Neural cell (in vitro differentiated cells): Measurements from ENCODE around the gene PACRGL. TPM values are rescaled to one million over a fixed set of nuclear protein-coding genes. Genes with fewer than 3 reads are reported as not detected.

Experiments used
- H2AFZ ChIP-seq: fragments of 200-600, 300-800 bp; sonication (generic), shearing (Covaris generic); 2 replicates; pipeline ENCODE4 v1.6.0; 2014; ENCODE audit warnings: low read depth, mild to moderate bottlenecking, antibody characterized with exemption, low read length, moderate library complexity
- H3F3A ChIP-seq: fragments of 200-600 bp; shearing (Covaris generic); 2 replicates; pipeline ENCODE4 v1.6.1; 2016; ENCODE audit warnings: mild to moderate bottlenecking, moderate library complexity, mixed read lengths, antibody characterized with exemption, low read length; ENCODE audit not compliant: insufficient read depth, poor library complexity, severe bottlenecking
- H3K27ac ChIP-seq: fragments of 200-600, 300-800 bp; sonication (generic), shearing (Covaris generic); 2 replicates; pipeline ENCODE4 v1.5.1; 2014; ENCODE audit warnings: mild to moderate bottlenecking, low read length, moderate library complexity
- H3K27me3 ChIP-seq: fragments of 300-800, 200-600 bp; sonication (generic), shearing (Covaris generic); 2 replicates; pipeline ENCODE4 v1.6.0; 2014; ENCODE audit warnings: mild to moderate bottlenecking, low read depth, low read length, moderate library complexity; ENCODE audit not compliant: insufficient read depth
- H3K36me3 ChIP-seq: fragments of 300-800, 200-600 bp; sonication (generic), shearing (Covaris generic); 2 replicates; pipeline ENCODE4 v1.5.1; 2014; ENCODE audit warnings: mild to moderate bottlenecking, antibody characterized with exemption, low read length, moderate library complexity; ENCODE audit not compliant: insufficient read depth
- H3K4me2 ChIP-seq: fragments of 300-800, 200-600 bp; sonication (generic), shearing (Covaris generic); 2 replicates; pipeline ENCODE4 v1.6.0; 2014; ENCODE audit warnings: mild to moderate bottlenecking, low read length
- H3K4me3 ChIP-seq: fragments of 300-800, 200-600 bp; sonication (generic), shearing (Covaris generic); 2 replicates; pipeline ENCODE4 v1.5.1; 2014; ENCODE audit warnings: mild to moderate bottlenecking, low read length, moderate library complexity
- H3K79me2 ChIP-seq: fragments of 200-600 bp; shearing (Covaris generic); replicated peaks from 2 replicates; pipeline ENCODE4 v1.6.0; 2014; ENCODE audit warnings: mild to moderate bottlenecking, low read length, moderate library complexity; ENCODE audit not compliant: insufficient read depth
- H3K9ac ChIP-seq: fragments of 300-800, 200-600 bp; sonication (generic), shearing (Covaris generic); 2 replicates; pipeline ENCODE4 v1.6.1; 2016; ENCODE audit warnings: mild to moderate bottlenecking, low read length, mixed read lengths
- H3K9me2 ChIP-seq: fragments of 200-600 bp; shearing (Covaris generic); 2 replicates; pipeline ENCODE4 v1.6.1; 2016; ENCODE audit warnings: mild to moderate bottlenecking, low read length, mixed read lengths; ENCODE audit not compliant: insufficient read depth
- H3K9me3 ChIP-seq: fragments of 200-600, 300-800 bp; sonication (generic), shearing (Covaris generic); 2 replicates; pipeline ENCODE4 v1.6.1; 2016; ENCODE audit warnings: mild to moderate bottlenecking, mixed run types, low read length, moderate library complexity, mixed read lengths
- H4K20me1 ChIP-seq: fragments of 200-600 bp; shearing (Covaris generic); 2 replicates; pipeline ENCODE4 v1.6.1; 2016; ENCODE audit warnings: mild to moderate bottlenecking, mixed run types; ENCODE audit not compliant: insufficient read depth
- EP300 ChIP-seq: fragments of 450-650 bp; conservative IDR thresholded peaks from 2 replicates; pipeline ENCODE4 v1.6.1; 2014; ENCODE audit warnings: antibody characterized with exemption, mild to moderate bottlenecking, moderate library complexity; ENCODE audit not compliant: poor library complexity, severe bottlenecking
- EZH2 ChIP-seq: fragments of 200-600, 300-800 bp; shearing (Covaris generic), sonication (generic); IDR thresholded peaks from 2 replicates; pipeline ENCODE4 v1.6.1; 2014; ENCODE audit warnings: antibody characterized with exemption, low read length, borderline replicate concordance, mild to moderate bottlenecking; ENCODE audit not compliant: insufficient read depth, poor library complexity, severe bottlenecking
- MXI1 ChIP-seq: fragments of 450-650 bp; conservative IDR thresholded peaks from 2 replicates; pipeline ENCODE4 v1.6.1; 2014; ENCODE audit warnings: antibody characterized with exemption, mild to moderate bottlenecking; ENCODE audit not compliant: poor library complexity, severe bottlenecking
- POLR2AphosphoS5 ChIP-seq: IDR thresholded peaks from 2 replicates; pipeline ENCODE4 v1.6.1; 2012
- RAD21 ChIP-seq: fragments of 450-650 bp; conservative IDR thresholded peaks from 2 replicates; pipeline ENCODE4 v1.6.1; 2014; ENCODE audit warnings: antibody characterized with exemption, mild to moderate bottlenecking, moderate library complexity
- SMC3 ChIP-seq: fragments of 450-650 bp; conservative IDR thresholded peaks from 2 replicates; pipeline ENCODE4 v1.6.1; 2014; ENCODE audit warnings: antibody characterized with exemption, mild to moderate bottlenecking, moderate library complexity; ENCODE audit not compliant: poor library complexity
- TAF1 ChIP-seq: IDR thresholded peaks from 2 replicates; pipeline ENCODE4 v1.6.1; 2012; ENCODE audit warnings: low read depth
- polyA plus RNA-seq: library from polyadenylated mRNA; depleted of rRNA; stranded (reverse); fragments of >200 nt; gene quantifications from 2 replicates; pipeline ENCODE4 v1.2.3, GENCODE V29; 2014
- TF ChIP-seq, protein P1 (sequence below): fragments of 450-650 bp; IDR thresholded peaks from 2 replicates; pipeline ENCODE4 v1.5.1; 2014; ENCODE audit warnings: antibody characterized with exemption, mild to moderate bottlenecking, moderate library complexity; ENCODE audit not compliant: poor library complexity, severe bottlenecking
- TF ChIP-seq, protein P2 (sequence below): IDR thresholded peaks from 2 replicates; pipeline ENCODE4 v1.6.1; 2012; ENCODE audit warnings: borderline replicate concordance

Gene PACRGL
- polyA plus RNA-seq, 1 donor from 2014 or later, result 41.9 TPM

DNA sequence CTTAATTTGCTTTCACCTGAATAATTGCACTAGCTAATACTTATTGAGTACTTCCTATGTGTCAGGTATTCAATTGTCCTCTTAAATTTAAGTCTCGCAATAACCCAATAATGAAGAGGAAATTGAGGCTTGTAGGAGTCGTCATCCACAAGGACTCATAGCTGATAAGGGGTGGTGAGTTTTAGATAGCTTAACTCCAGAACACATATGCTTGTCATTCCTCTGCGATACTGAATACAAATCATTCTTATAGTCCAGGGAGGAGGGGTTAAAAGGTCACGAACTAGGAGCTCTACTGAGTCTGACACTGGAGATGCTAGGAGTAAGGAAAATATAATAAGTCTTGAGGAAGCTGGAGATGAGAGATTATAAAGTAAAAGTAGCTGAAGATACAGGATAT is 1.4 kb upstream of the PACRGL start:
- no peaks in the 10 kb centered on the region for H3K27me3 ChIP-seq
- no peak overlapping the region for H2AFZ ChIP-seq
- H4K20me1 ChIP-seq, result no peaks in the 10 kb centered on the region
- peaks cover 21% of the 10 kb centered on the region for H3K79me2 ChIP-seq
- H3K9me3 ChIP-seq, result no peaks in the 10 kb centered on the region
- peak overlapping the region; percentile 95 for H3K27ac ChIP-seq
- no peak overlapping the region for H3K4me2 ChIP-seq
- no peak overlapping the region for H3K9ac ChIP-seq
- no peaks in the 10 kb centered on the region for H3K36me3 ChIP-seq
- no peak overlapping the region for H3K4me3 ChIP-seq
- TF ChIP-seq TAF1 (no peak), EP300 (no peak), MXI1 (no peak), SMC3 (no peak), EZH2 (no peak), RAD21 (no peak), POLR2AphosphoS5 (no peak)
- TF ChIP-seq, protein P1, sequence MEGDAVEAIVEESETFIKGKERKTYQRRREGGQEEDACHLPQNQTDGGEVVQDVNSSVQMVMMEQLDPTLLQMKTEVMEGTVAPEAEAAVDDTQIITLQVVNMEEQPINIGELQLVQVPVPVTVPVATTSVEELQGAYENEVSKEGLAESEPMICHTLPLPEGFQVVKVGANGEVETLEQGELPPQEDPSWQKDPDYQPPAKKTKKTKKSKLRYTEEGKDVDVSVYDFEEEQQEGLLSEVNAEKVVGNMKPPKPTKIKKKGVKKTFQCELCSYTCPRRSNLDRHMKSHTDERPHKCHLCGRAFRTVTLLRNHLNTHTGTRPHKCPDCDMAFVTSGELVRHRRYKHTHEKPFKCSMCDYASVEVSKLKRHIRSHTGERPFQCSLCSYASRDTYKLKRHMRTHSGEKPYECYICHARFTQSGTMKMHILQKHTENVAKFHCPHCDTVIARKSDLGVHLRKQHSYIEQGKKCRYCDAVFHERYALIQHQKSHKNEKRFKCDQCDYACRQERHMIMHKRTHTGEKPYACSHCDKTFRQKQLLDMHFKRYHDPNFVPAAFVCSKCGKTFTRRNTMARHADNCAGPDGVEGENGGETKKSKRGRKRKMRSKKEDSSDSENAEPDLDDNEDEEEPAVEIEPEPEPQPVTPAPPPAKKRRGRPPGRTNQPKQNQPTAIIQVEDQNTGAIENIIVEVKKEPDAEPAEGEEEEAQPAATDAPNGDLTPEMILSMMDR, result no peak
- TF ChIP-seq, protein P2, sequence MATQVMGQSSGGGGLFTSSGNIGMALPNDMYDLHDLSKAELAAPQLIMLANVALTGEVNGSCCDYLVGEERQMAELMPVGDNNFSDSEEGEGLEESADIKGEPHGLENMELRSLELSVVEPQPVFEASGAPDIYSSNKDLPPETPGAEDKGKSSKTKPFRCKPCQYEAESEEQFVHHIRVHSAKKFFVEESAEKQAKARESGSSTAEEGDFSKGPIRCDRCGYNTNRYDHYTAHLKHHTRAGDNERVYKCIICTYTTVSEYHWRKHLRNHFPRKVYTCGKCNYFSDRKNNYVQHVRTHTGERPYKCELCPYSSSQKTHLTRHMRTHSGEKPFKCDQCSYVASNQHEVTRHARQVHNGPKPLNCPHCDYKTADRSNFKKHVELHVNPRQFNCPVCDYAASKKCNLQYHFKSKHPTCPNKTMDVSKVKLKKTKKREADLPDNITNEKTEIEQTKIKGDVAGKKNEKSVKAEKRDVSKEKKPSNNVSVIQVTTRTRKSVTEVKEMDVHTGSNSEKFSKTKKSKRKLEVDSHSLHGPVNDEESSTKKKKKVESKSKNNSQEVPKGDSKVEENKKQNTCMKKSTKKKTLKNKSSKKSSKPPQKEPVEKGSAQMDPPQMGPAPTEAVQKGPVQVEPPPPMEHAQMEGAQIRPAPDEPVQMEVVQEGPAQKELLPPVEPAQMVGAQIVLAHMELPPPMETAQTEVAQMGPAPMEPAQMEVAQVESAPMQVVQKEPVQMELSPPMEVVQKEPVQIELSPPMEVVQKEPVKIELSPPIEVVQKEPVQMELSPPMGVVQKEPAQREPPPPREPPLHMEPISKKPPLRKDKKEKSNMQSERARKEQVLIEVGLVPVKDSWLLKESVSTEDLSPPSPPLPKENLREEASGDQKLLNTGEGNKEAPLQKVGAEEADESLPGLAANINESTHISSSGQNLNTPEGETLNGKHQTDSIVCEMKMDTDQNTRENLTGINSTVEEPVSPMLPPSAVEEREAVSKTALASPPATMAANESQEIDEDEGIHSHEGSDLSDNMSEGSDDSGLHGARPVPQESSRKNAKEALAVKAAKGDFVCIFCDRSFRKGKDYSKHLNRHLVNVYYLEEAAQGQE, result no peak
- no peaks in the 10 kb centered on the region for H3F3A ChIP-seq
- no peaks in the 10 kb centered on the region for H3K9me2 ChIP-seq

DNA sequence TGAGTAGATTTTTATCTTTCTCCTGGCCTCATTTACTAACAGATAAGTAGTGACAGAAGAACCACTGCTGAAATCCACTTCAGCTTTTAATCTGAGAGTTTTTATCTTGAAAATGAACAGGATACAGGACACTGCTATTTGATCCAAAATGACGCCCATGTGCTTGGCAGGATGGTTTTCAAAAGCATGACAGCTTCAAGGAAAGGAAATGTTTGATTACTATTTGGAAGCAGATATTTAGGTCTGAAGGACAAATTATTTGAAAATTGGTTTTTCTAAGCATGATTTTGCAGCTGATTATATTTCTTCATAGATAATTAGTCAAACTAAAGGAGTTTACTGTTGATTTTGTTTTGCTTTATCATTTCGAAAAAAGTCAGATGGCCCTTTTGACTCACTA is 11.1 kb downstream of the PACRGL start:
- H3K9ac ChIP-seq, result no peak overlapping the region
- H3K9me2 ChIP-seq, result no peaks in the 10 kb centered on the region
- H4K20me1 ChIP-seq, result no peaks in the 10 kb centered on the region
- no peaks in the 10 kb centered on the region for H3K79me2 ChIP-seq
- no peaks in the 10 kb centered on the region for H3K36me3 ChIP-seq
- no peaks in the 10 kb centered on the region for H3K27me3 ChIP-seq
- H3K4me2 ChIP-seq, result no peak overlapping the region
- no peaks in the 10 kb centered on the region for H3K9me3 ChIP-seq
- H2AFZ ChIP-seq, result no peak overlapping the region
- no peak overlapping the region for H3K4me3 ChIP-seq
- TF ChIP-seq, protein P2, result no peak
- TF ChIP-seq RAD21, result no peak
- no peak for TF ChIP-seq EZH2
- no peak overlapping the region for H3K27ac ChIP-seq
- no peaks in the 10 kb centered on the region for H3F3A ChIP-seq
